Measurements from ENCODE around the gene PPL.

The PPL gene

GRCh38 chr16:4935241-4935855, 1.6 kb downstream of the PPL start:
- no peaks in the 10 kb centered on the region for H4K20me1 ChIP-seq (ENCODE audit: insufficient read depth, low read length)
- TF ChIP-seq CTCF (IDR thresholded peaks at IDR 0.05; ENCODE audit: low read length) (no peak), EZH2 (IDR thresholded peaks at IDR 0.05; ENCODE audit: borderline replicate concordance, low read length) (no peak)
- peaks cover 9% of the 10 kb centered on the region for H3K4me1 ChIP-seq (ENCODE audit: insufficient read depth, low read length, severe bottlenecking)
- no peak overlapping the region for H2AFZ ChIP-seq (ENCODE audit: low read length)
- H3K4me2 ChIP-seq (ENCODE audit: low read length): no peak overlapping the region
- H3K36me3 ChIP-seq (ENCODE audit: insufficient read depth, low read length): no peaks in the 10 kb centered on the region
- H3K27me3 ChIP-seq (ENCODE audit: insufficient read depth, low read length): no peaks in the 10 kb centered on the region; the same call in 1 of the 2 replicates
- H3K9me3 ChIP-seq (ENCODE audit: low read length): no peaks in the 10 kb centered on the region
- no peaks in the 10 kb centered on the region for H3F3A ChIP-seq (ENCODE audit: insufficient read depth, low read length)
- no peaks in the 10 kb centered on the region for H3K79me2 ChIP-seq (ENCODE audit: insufficient read depth, low read length)
- H3K9me2 ChIP-seq (ENCODE audit: low read depth, low read length): no peaks in the 10 kb centered on the region
- H3K9ac ChIP-seq (ENCODE audit: low read length): no peak overlapping the region
- H3K4me3 ChIP-seq (ENCODE audit: low read depth, low read length, poor library complexity, severe bottlenecking): no peak overlapping the region
- no peak overlapping the region for H3K27ac ChIP-seq (ENCODE audit: low read depth, low read length, poor library complexity, severe bottlenecking)

DNA sequence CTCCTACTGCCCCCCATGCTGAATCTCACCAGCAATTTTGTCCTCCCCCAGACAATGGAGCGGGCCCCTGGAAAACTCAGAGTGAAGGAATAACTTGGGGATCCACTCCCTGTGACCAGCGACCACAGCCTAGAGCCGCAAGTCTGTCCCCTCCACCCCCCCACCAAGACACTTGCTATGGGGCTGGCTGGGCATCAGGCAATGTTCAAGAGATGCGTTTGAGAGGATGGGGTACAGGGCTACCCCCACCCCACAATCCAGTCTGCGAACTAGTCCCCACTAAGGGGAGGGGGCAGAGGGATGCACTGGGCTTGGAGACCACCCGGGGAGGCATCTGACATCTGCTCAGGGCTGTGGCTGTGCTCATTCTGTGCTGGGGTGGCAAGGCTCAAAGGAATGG, 2.4 kb downstream of the PPL start:
- Histone ChIP-seq H4K20me1 (ENCODE audit: insufficient read depth, low read length) (no peaks in the 10 kb centered on the region), H3K4me3 (ENCODE audit: low read depth, low read length, poor library complexity, severe bottlenecking) (no peak overlapping the region), H3K27me3 (ENCODE audit: insufficient read depth, low read length) (no peaks in the 10 kb centered on the region; the same call in 1 of the 2 replicates), H3K27ac (ENCODE audit: low read depth, low read length, poor library complexity, severe bottlenecking) (no peak overlapping the region), H3K9me3 (ENCODE audit: low read length) (no peaks in the 10 kb centered on the region), H3K9me2 (ENCODE audit: low read depth, low read length) (no peaks in the 10 kb centered on the region), H2AFZ (ENCODE audit: low read length) (no peak overlapping the region), H3K9ac (ENCODE audit: low read length) (no peak overlapping the region), H3K79me2 (ENCODE audit: insufficient read depth, low read length) (no peaks in the 10 kb centered on the region), H3K4me2 (ENCODE audit: low read length) (no peak overlapping the region), H3F3A (ENCODE audit: insufficient read depth, low read length) (no peaks in the 10 kb centered on the region), H3K4me1 (ENCODE audit: insufficient read depth, low read length, severe bottlenecking) (peaks cover 9% of the 10 kb centered on the region), H3K36me3 (ENCODE audit: insufficient read depth, low read length) (no peaks in the 10 kb centered on the region)
- TF ChIP-seq EZH2 (IDR thresholded peaks at IDR 0.05; ENCODE audit: borderline replicate concordance, low read length) (no peak), CTCF (IDR thresholded peaks at IDR 0.05; ENCODE audit: low read length) (no peak)

GRCh38 chr16:4933871-4934395, 3.0 kb downstream of the PPL start:
- H2AFZ ChIP-seq (ENCODE audit: low read length): no peak overlapping the region
- H4K20me1 ChIP-seq (ENCODE audit: insufficient read depth, low read length): no peaks in the 10 kb centered on the region
- H3K79me2 ChIP-seq (ENCODE audit: insufficient read depth, low read length): no peaks in the 10 kb centered on the region
- H3K9ac ChIP-seq (ENCODE audit: low read length): no peak overlapping the region
- H3K4me2 ChIP-seq (ENCODE audit: low read length): no peak overlapping the region
- H3K36me3 ChIP-seq (ENCODE audit: insufficient read depth, low read length): no peaks in the 10 kb centered on the region
- H3F3A ChIP-seq (ENCODE audit: insufficient read depth, low read length): no peaks in the 10 kb centered on the region
- H3K27me3 ChIP-seq (ENCODE audit: insufficient read depth, low read length): no peaks in the 10 kb centered on the region; the same call in 1 of the 2 replicates
- no peak overlapping the region for H3K27ac ChIP-seq (ENCODE audit: low read depth, low read length, poor library complexity, severe bottlenecking)
- H3K9me2 ChIP-seq (ENCODE audit: low read depth, low read length): no peaks in the 10 kb centered on the region
- no peak overlapping the region for H3K4me3 ChIP-seq (ENCODE audit: low read depth, low read length, poor library complexity, severe bottlenecking)
- no peak for TF ChIP-seq CTCF (IDR thresholded peaks at IDR 0.05; ENCODE audit: low read length)
- TF ChIP-seq EZH2 (IDR thresholded peaks at IDR 0.05; ENCODE audit: borderline replicate concordance, low read length): no peak
- no peaks in the 10 kb centered on the region for H3K9me3 ChIP-seq (ENCODE audit: low read length)
- peaks cover 9% of the 10 kb centered on the region for H3K4me1 ChIP-seq (ENCODE audit: insufficient read depth, low read length, severe bottlenecking)

Measured in OCI-LY1 (cell line).